GM21576 (cell line): ENCODE measurements around the gene SMC1B.
"Not testable (repeated sequence)": the region's sequence is repeated elsewhere in the genome, so short reads cannot be mapped to it uniquely, and the experiment has no call there.

Experiments
- ATAC-seq: cut with Tn5 transposase; IDR thresholded peaks from one replicate; pipeline ENCODE4 v1.9.1; 2021; ENCODE audit warnings: mild to moderate bottlenecking, moderate library complexity; ENCODE audit not compliant: unreplicated experiment

The SMC1B gene

GRCh38 chr22:45422237-45422983 is 9.0 kb upstream of the SMC1B start:
- ATAC-seq, result no peak

- no peak for ATAC-seq
Measured at GRCh38 chr22:45421349-45422055, 8.1 kb upstream of the SMC1B start.

- no peak for ATAC-seq
Measured at GRCh38 chr22:45420539-45420938, 7.1 kb upstream of the SMC1B start.

- ATAC-seq, result no peak
Measured at GRCh38 chr22:45420011-45420410, 6.6 kb upstream of the SMC1B start.

GRCh38 chr22:45418770-45419138 is 5.4 kb upstream of the SMC1B start:
- no peak for ATAC-seq

- ATAC-seq, result no peak
Measured at GRCh38 chr22:45418056-45418769, 4.8 kb upstream of the SMC1B start.

GRCh38 chr22:45413013-45413367 is 409 bp downstream of the SMC1B start:
- no peak for ATAC-seq

- no peak for ATAC-seq
Measured at GRCh38 chr22:45407793-45408192, 5.6 kb downstream of the SMC1B start.

- ATAC-seq, result no peak
Measured at GRCh38 chr22:45402466-45402985, 10.9 kb downstream of the SMC1B start.

GRCh38 chr22:45399712-45400445 is 13.5 kb downstream of the SMC1B start:
- ATAC-seq, result no peak

GRCh38 chr22:45398214-45398613 is 15.2 kb downstream of the SMC1B start:
- no peak for ATAC-seq

- ATAC-seq, result no peak
Measured at GRCh38 chr22:45397806-45398205, 15.6 kb downstream of the SMC1B start.

GRCh38 chr22:45389546-45389945 is 23.9 kb downstream of the SMC1B start:
- ATAC-seq, result no peak

- ATAC-seq, result no peak
Measured at GRCh38 chr22:45381348-45381747, 32.1 kb downstream of the SMC1B start.

- ATAC-seq, result no peak
Measured at GRCh38 chr22:45376703-45377102, 36.7 kb downstream of the SMC1B start.

GRCh38 chr22:45376009-45376408 is 37.4 kb downstream of the SMC1B start:
- no peak for ATAC-seq

- not testable (repeated sequence) for ATAC-seq
Measured at GRCh38 chr22:45373592-45373991, 39.8 kb downstream of the SMC1B start.

GRCh38 chr22:45366713-45367112 is 46.7 kb downstream of the SMC1B start:
- ATAC-seq, result no peak

- no peak for ATAC-seq
Measured at GRCh38 chr22:45359627-45360026, 53.8 kb downstream of the SMC1B start.

GRCh38 chr22:45358127-45358526 is 55.3 kb downstream of the SMC1B start:
- ATAC-seq, result no peak

- ATAC-seq, result no peak
Measured at GRCh38 chr22:45357490-45357889, 55.9 kb downstream of the SMC1B start.
